HCT116 (cell line): ENCODE results near the gene VAMP2. TPM values are rescaled to one million over a fixed set of nuclear protein-coding genes. Genes with fewer than 3 reads are reported as not detected.

Experiments used
- ATAC-seq: fragments of 200-7000 bp; cut with Tn5 transposase; 2 replicates; pipeline ENCODE4 v1.9.1; 2020; ENCODE audit warnings: mild to moderate bottlenecking, moderate library complexity
- BruUV-seq: library from RNA; stranded (reverse); fragments of 400-500 nt; replicated peaks from 2 replicates; lab custom pipeline; 2021; lab: Mats Ljungman, UMichigan
- CTCF ChIA-PET: fragments of 300-600 bp; sonication (Branson Sonifier 250); formaldehyde crosslinking; loops from one replicate; lab custom pipeline; 2021; ENCODE audit warnings: antibody characterized with exemption; lab: Charles Lee
- POLR2A ChIA-PET: fragments of 300-600, 350-600 bp; sonication (Branson Sonifier 250); formaldehyde crosslinking; loops from one replicate; lab custom pipeline; 2021; ENCODE audit warnings: antibody characterized with exemption; lab: Charles Lee
- RAD21 ChIA-PET, 2 experiments: fragments of 300-600 bp; sonication (Branson Sonifier 250); formaldehyde crosslinking; loops; one replicate each; lab custom pipeline; 2023; ENCODE audit warnings: low total read pairs in 2 of 2; ENCODE audit not compliant: uncharacterized antibody in 2 of 2, unreplicated experiment in 2 of 2, low non-redundant PET in 1 of 2; lab: Charles Lee
- DNase-seq: peaks from one replicate; pipeline ENCODE4 v3.0.0-alpha.2; 2010; ENCODE audit warnings: low read depth, low spot score
- H2AFZ ChIP-seq: fragments of 200-600 bp; shearing (Covaris generic), sonication (generic); 2 replicates; pipeline ENCODE4 v1.6.1; 2017; ENCODE audit warnings: low read depth, mixed run types, mixed read lengths, antibody characterized with exemption, low read length; ENCODE audit not compliant: poor library complexity, severe bottlenecking
- H3K27ac ChIP-seq: 2 replicates; pipeline ENCODE4 v1.5.1; 2012; ENCODE audit warnings: low read depth, low read length
- H3K27me3 ChIP-seq: fragments of 200-600 bp; sonication (generic); 2 replicates; pipeline ENCODE4 v1.6.1; 2016; ENCODE audit warnings: mixed run types, low read length, mixed read lengths; ENCODE audit not compliant: insufficient read depth
- H3K36me3 ChIP-seq, 2 experiments: fragments of 200-500 bp in 1 of 2; fragments of 200-600 bp in 1 of 2; sonication (Bioruptor generic) in 1 of 2; sonication (generic) in 1 of 2; 2 replicates each; pipeline versions ENCODE4 v1.5.1 to v1.6.1; 2014 to 2016; ENCODE audit warnings: low read length in 2 of 2, inconsistent platforms in 1 of 2, mixed read lengths in 1 of 2, mixed run types in 1 of 2; ENCODE audit not compliant: insufficient read depth in 2 of 2, control insufficient read depth in 1 of 2
- H3K4me1 ChIP-seq, 2 experiments: fragments of 200-600 bp in 1 of 2; sonication (generic) in 1 of 2; 2 replicates each; pipeline versions ENCODE4 v1.5.1 to v1.6.1; 2012 to 2017; ENCODE audit warnings: low read length in 2 of 2, inconsistent platforms in 1 of 2, mild to moderate bottlenecking in 1 of 2, mixed read lengths in 1 of 2, mixed run types in 1 of 2, moderate library complexity in 1 of 2; ENCODE audit not compliant: insufficient read depth in 2 of 2, control insufficient read depth in 1 of 2
- H3K4me2 ChIP-seq: fragments of 200-600 bp; sonication (generic); 2 replicates; pipeline ENCODE4 v1.6.1; 2017; ENCODE audit warnings: mixed run types, low read length, mixed read lengths
- H3K4me3 ChIP-seq, 2 experiments: fragments of 200-600 bp in 1 of 2; sonication (generic) in 1 of 2; replicated peaks in 1 of 2; 2 replicates each; pipeline ENCODE4 v1.5.1; 2011 to 2016; ENCODE audit warnings: low read length in 2 of 2, control low read depth in 1 of 2, low read depth in 1 of 2, mild to moderate bottlenecking in 1 of 2, mixed read lengths in 1 of 2, mixed run types in 1 of 2
- H3K79me2 ChIP-seq: fragments of 200-600 bp; sonication (generic); 2 replicates; pipeline ENCODE4 v1.6.1; 2017; ENCODE audit warnings: mild to moderate bottlenecking, mixed run types, low read length, moderate library complexity, mixed read lengths; ENCODE audit not compliant: insufficient read depth
- H3K9ac ChIP-seq: fragments of 200-600 bp; sonication (generic); 2 replicates; pipeline ENCODE4 v1.6.1; 2016; ENCODE audit warnings: low read length, mixed read lengths
- H3K9me2 ChIP-seq: fragments of 200-600 bp; sonication (generic), shearing (Covaris generic); 2 replicates; pipeline ENCODE4 v1.6.1; 2017; ENCODE audit warnings: mixed run types, mild to moderate bottlenecking, moderate library complexity; ENCODE audit not compliant: insufficient read depth
- H3K9me3 ChIP-seq, 2 experiments: fragments of 200-500 bp in 1 of 2; fragments of 200-600 bp in 1 of 2; sonication (Bioruptor generic) in 1 of 2; sonication (generic) in 1 of 2; 2 replicates each; pipeline ENCODE4 v1.6.1; 2014 to 2017; ENCODE audit warnings: low read length in 2 of 2, mixed read lengths in 2 of 2, inconsistent platforms in 1 of 2, low read depth in 1 of 2, mild to moderate bottlenecking in 1 of 2, mixed run types in 1 of 2, moderate library complexity in 1 of 2; ENCODE audit not compliant: control insufficient read depth in 1 of 2, insufficient read depth in 1 of 2
- H4K20me1 ChIP-seq: fragments of 200-600 bp; sonication (generic), shearing (Covaris generic); 2 replicates; pipeline ENCODE4 v1.6.1; 2017; ENCODE audit warnings: mixed run types, mild to moderate bottlenecking, moderate library complexity; ENCODE audit not compliant: insufficient read depth
- CBX3 ChIP-seq: IDR thresholded peaks from 2 replicates; pipeline ENCODE4 v1.6.1; 2012; ENCODE audit warnings: low read depth
- ELF1 ChIP-seq: IDR thresholded peaks from 2 replicates; pipeline ENCODE4 v1.6.1; 2012; ENCODE audit warnings: low read depth, borderline replicate concordance
- EZH2 ChIP-seq: fragments of 200-600 bp; sonication (generic); IDR thresholded peaks from 2 replicates; pipeline ENCODE4 v1.6.1; 2017; ENCODE audit warnings: antibody characterized with exemption, mixed run types
- EZH2phosphoT487 ChIP-seq: fragments of 200-600 bp; IDR thresholded peaks from 2 replicates; pipeline ENCODE4 v1.6.1; 2018; ENCODE audit warnings: antibody characterized with exemption, borderline replicate concordance
- FOSL1 ChIP-seq: IDR thresholded peaks from 2 replicates; pipeline ENCODE4 v1.6.1; 2012; ENCODE audit warnings: low read depth
- JUND ChIP-seq: IDR thresholded peaks from 2 replicates; pipeline ENCODE4 v1.6.1; 2012
- POLR2A ChIP-seq: IDR thresholded peaks from 2 replicates; pipeline ENCODE4 v1.7.0; 2011; ENCODE audit warnings: borderline replicate concordance; ENCODE audit not compliant: insufficient read depth, insufficient read length; ENCODE audit errors: extremely low read depth
- SP1 ChIP-seq: IDR thresholded peaks from 2 replicates; pipeline ENCODE4 v1.6.1; 2012; ENCODE audit warnings: low read depth
- TCF7L2 ChIP-seq: IDR thresholded peaks from 2 replicates; pipeline ENCODE4 v1.7.0; 2011; ENCODE audit warnings: borderline replicate concordance, inconsistent platforms; ENCODE audit not compliant: insufficient read depth, insufficient read length; ENCODE audit errors: extremely low read depth
- YY1 ChIP-seq: IDR thresholded peaks from 2 replicates; pipeline ENCODE4 v1.6.1; 2011; ENCODE audit warnings: low read length, low read depth, moderate library complexity, mild to moderate bottlenecking; ENCODE audit not compliant: insufficient replicate concordance; ENCODE audit errors: extremely low read depth
- ZFX ChIP-seq: fragments of 450-650 bp; IDR thresholded peaks from 2 replicates; pipeline ENCODE4 v1.6.1; 2017
- ZNF274 ChIP-seq: fragments of 200-500 bp; sonication (Bioruptor generic); IDR thresholded peaks from 2 replicates; pipeline ENCODE4 v1.6.1; 2014; ENCODE audit warnings: mild to moderate bottlenecking, low read depth, low read length, inconsistent platforms
- intact Hi-C: fragments of 100-400 bp; cut with micrococcal nuclease; formaldehyde crosslinking; loops from 2 replicates; pipeline ENCODE4 v1.10.0; 2022
- total RNA-seq: library from RNA; stranded (reverse); gene quantifications from one replicate; pipeline ENCODE4 v1.2.1, GENCODE V29; 2021; ENCODE audit not compliant: unreplicated experiment
- TF ChIP-seq, protein P1 (sequence below), 3 experiments: fragments of 200-600 bp in 1 of 3; sonication (generic) in 1 of 3; IDR thresholded peaks in 2 of 3; conservative IDR thresholded peaks in 1 of 3; 2 replicates each; pipeline ENCODE4 v1.5.1; 2012 to 2017; ENCODE audit warnings: low read depth in 2 of 3, low read length in 2 of 3, antibody characterized with exemption in 1 of 3, borderline replicate concordance in 1 of 3, control low read depth in 1 of 3, mild to moderate bottlenecking in 1 of 3, mixed read lengths in 1 of 3, mixed run types in 1 of 3, moderate library complexity in 1 of 3; ENCODE audit not compliant: insufficient read depth in 1 of 3
- TF ChIP-seq, protein P2 (sequence below): IDR thresholded peaks from 2 replicates; pipeline ENCODE4 v1.6.1; 2012; ENCODE audit warnings: low read depth
- TF ChIP-seq, protein P3 (sequence below): IDR thresholded peaks from 2 replicates; pipeline ENCODE4 v1.6.1; 2012

VAMP2 gene
- total RNA-seq, 1 experiment from 2014 or later: 35.9 TPM

DNA sequence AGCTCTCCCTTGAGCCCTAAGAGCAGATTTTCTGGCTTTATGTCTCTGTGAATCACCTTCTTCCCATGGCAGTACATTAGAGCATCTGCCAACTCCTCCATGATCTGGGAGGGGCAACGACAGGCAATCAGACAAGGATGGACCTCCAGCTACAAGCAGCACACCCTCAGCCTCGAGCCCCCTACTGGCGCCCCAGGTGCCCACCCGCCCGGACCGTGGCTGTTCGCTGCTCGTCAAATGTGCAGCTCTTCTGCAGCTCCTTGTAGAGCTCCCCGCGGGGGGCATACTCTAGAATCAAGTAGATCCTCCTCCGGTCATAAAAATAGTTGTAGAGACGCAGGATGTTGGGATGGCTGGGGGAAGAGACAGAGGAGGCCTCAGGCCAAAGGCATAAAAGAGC is 43.8 kb upstream of the VAMP2 start:
- no peak for TF ChIP-seq SP1
- TF ChIP-seq, protein P1, sequence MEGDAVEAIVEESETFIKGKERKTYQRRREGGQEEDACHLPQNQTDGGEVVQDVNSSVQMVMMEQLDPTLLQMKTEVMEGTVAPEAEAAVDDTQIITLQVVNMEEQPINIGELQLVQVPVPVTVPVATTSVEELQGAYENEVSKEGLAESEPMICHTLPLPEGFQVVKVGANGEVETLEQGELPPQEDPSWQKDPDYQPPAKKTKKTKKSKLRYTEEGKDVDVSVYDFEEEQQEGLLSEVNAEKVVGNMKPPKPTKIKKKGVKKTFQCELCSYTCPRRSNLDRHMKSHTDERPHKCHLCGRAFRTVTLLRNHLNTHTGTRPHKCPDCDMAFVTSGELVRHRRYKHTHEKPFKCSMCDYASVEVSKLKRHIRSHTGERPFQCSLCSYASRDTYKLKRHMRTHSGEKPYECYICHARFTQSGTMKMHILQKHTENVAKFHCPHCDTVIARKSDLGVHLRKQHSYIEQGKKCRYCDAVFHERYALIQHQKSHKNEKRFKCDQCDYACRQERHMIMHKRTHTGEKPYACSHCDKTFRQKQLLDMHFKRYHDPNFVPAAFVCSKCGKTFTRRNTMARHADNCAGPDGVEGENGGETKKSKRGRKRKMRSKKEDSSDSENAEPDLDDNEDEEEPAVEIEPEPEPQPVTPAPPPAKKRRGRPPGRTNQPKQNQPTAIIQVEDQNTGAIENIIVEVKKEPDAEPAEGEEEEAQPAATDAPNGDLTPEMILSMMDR (IDR thresholded peaks at IDR 0.05 in 2 of 3, conservative IDR thresholded peaks at IDR 0.05 in 1 of 3; ENCODE audit: borderline replicate concordance in 1 of 3, insufficient read depth in 1 of 3, low read depth in 2 of 3, low read length in 2 of 3): no peak
- no peak for TF ChIP-seq ELF1
- no peak for TF ChIP-seq ZNF274
- TF ChIP-seq, protein P2, sequence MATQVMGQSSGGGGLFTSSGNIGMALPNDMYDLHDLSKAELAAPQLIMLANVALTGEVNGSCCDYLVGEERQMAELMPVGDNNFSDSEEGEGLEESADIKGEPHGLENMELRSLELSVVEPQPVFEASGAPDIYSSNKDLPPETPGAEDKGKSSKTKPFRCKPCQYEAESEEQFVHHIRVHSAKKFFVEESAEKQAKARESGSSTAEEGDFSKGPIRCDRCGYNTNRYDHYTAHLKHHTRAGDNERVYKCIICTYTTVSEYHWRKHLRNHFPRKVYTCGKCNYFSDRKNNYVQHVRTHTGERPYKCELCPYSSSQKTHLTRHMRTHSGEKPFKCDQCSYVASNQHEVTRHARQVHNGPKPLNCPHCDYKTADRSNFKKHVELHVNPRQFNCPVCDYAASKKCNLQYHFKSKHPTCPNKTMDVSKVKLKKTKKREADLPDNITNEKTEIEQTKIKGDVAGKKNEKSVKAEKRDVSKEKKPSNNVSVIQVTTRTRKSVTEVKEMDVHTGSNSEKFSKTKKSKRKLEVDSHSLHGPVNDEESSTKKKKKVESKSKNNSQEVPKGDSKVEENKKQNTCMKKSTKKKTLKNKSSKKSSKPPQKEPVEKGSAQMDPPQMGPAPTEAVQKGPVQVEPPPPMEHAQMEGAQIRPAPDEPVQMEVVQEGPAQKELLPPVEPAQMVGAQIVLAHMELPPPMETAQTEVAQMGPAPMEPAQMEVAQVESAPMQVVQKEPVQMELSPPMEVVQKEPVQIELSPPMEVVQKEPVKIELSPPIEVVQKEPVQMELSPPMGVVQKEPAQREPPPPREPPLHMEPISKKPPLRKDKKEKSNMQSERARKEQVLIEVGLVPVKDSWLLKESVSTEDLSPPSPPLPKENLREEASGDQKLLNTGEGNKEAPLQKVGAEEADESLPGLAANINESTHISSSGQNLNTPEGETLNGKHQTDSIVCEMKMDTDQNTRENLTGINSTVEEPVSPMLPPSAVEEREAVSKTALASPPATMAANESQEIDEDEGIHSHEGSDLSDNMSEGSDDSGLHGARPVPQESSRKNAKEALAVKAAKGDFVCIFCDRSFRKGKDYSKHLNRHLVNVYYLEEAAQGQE: no peak
- TF ChIP-seq ZFX: no peak
- no peak for TF ChIP-seq CBX3
- TF ChIP-seq EZH2: no peak
- no peak for TF ChIP-seq TCF7L2
- no peak for TF ChIP-seq POLR2A
- TF ChIP-seq FOSL1: no peak
- no peak for TF ChIP-seq EZH2phosphoT487
- no peak for TF ChIP-seq YY1
- TF ChIP-seq, protein P3, sequence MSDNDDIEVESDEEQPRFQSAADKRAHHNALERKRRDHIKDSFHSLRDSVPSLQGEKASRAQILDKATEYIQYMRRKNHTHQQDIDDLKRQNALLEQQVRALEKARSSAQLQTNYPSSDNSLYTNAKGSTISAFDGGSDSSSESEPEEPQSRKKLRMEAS: no peak
- TF ChIP-seq JUND: no peak
- no peak overlapping the region for H3K4me2 ChIP-seq
- BruUV-seq: no TSS peak
- H3K9me2 ChIP-seq: no peaks in the 10 kb centered on the region
- no peak overlapping the region for H2AFZ ChIP-seq
- no peaks in the 10 kb centered on the region for H3K9me3 ChIP-seq
- POLR2A ChIA-PET: interaction anchor here (1.1 kb wide), 1 partner anchor 16 kb away, joined by 3 read pairs; the partner anchor contains the start of gene BORCS6
- no peak overlapping the region for H3K9ac ChIP-seq
- peaks cover 12 to 23% of the 10 kb centered on the region in 2 experiments; a peak in 3 of 4 replicates for H3K4me1 ChIP-seq
- peaks cover 21 to 41% of the 10 kb centered on the region in 2 experiments for H3K36me3 ChIP-seq
- ATAC-seq (no peak), DNase-seq (no peak)
- no peak overlapping the region for H3K27ac ChIP-seq
- intact Hi-C loops: no loop called here
- CTCF ChIA-PET: no interaction called here
- H3K79me2 ChIP-seq: peaks cover 48% of the 10 kb centered on the region
- no peak overlapping the region for H3K4me3 ChIP-seq
- RAD21 ChIA-PET: no interaction called here
- H4K20me1 ChIP-seq: peaks cover 3% of the 10 kb centered on the region; the same call in 1 of the 2 replicates
- H3K27me3 ChIP-seq: no peaks in the 10 kb centered on the region
